Stomach (tissue), 4 donors: ENCODE data around the gene CGRRF1.

Experiments
- POLR2A ChIP-seq, 4 donors: fragments of 450-650 bp; IDR thresholded peaks; one replicate each; pipeline ENCODE4 v1.6.1; 2016; ENCODE audit warnings: antibody characterized with exemption in 4 of 4, control low read depth in 2 of 4, mild to moderate bottlenecking in 1 of 4, moderate library complexity in 1 of 4
- POLR2AphosphoS5 ChIP-seq, 3 donors: sonication (generic); formaldehyde crosslinking; IDR thresholded peaks; one replicate each; pipeline ENCODE4 v1.6.1; 2016; ENCODE audit warnings: antibody characterized with exemption in 3 of 3
- TF ChIP-seq, protein P1 (sequence below), 7 experiments: fragments of 450-650 bp in 4 of 7; fragments of 200-600 bp in 3 of 7; sonication (generic) in 3 of 7; IDR thresholded peaks; one replicate each; pipeline ENCODE4 v1.5.1; 2016 to 2019; ENCODE audit warnings: antibody characterized with exemption in 7 of 7, control low read depth in 2 of 7, mild to moderate bottlenecking in 1 of 7

DNA sequence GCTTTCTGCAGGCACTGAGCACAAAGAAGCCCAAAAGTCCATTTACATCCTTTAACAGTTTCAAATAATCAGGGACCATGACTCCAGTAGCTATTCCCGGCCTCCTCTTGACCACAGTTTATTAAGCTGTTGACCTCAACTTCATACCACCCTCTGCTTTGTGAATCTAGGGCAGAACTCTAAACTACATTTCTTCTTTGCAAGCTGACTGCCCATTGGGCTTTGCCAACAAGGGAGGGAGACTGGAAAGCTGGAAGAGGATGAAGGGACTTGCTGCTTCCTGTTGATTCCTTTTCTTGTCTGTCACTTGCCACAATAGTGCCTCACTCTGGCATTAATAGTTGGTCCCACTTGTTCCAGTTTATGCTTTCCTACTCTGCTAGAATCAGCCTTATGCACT is 2.7 kb downstream of the CGRRF1 start:
- no peak for TF ChIP-seq POLR2A (IDR thresholded peaks at IDR 0.05)
- TF ChIP-seq, protein P1, sequence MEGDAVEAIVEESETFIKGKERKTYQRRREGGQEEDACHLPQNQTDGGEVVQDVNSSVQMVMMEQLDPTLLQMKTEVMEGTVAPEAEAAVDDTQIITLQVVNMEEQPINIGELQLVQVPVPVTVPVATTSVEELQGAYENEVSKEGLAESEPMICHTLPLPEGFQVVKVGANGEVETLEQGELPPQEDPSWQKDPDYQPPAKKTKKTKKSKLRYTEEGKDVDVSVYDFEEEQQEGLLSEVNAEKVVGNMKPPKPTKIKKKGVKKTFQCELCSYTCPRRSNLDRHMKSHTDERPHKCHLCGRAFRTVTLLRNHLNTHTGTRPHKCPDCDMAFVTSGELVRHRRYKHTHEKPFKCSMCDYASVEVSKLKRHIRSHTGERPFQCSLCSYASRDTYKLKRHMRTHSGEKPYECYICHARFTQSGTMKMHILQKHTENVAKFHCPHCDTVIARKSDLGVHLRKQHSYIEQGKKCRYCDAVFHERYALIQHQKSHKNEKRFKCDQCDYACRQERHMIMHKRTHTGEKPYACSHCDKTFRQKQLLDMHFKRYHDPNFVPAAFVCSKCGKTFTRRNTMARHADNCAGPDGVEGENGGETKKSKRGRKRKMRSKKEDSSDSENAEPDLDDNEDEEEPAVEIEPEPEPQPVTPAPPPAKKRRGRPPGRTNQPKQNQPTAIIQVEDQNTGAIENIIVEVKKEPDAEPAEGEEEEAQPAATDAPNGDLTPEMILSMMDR (IDR thresholded peaks at IDR 0.05): no peak
- no peak for TF ChIP-seq POLR2AphosphoS5 (IDR thresholded peaks at IDR 0.05)
